ENCODE data around the gene EMC10. TPM values are rescaled to one million over a fixed set of nuclear protein-coding genes. Genes with fewer than 3 reads are reported as not detected.
A peak's percentile ranks its signal among the peaks of the same experiment; 100 is the strongest.

The EMC10 gene
- total RNA-seq, 2 experiments from 2014 or later = 39.1 to 44.4 TPM

GRCh38 chr19:50475736-50476223 lies 527 bp upstream of the EMC10 start:
- H3K36me3 ChIP-seq (ENCODE audit: insufficient read depth, low read length) = peaks cover 36% of the 10 kb centered on the region
- H3K4me2 ChIP-seq (ENCODE audit: low read length) = no peak overlapping the region
- H3K4me1 ChIP-seq (ENCODE audit: insufficient read depth, low read length, poor library complexity, severe bottlenecking) = peaks cover 10% of the 10 kb centered on the region
- CTCF ChIA-PET (ENCODE audit: unreplicated experiment) = no interaction called here
- no peak overlapping the region for H3K27ac ChIP-seq (ENCODE audit: low read depth, low read length, poor library complexity, severe bottlenecking)
- no peaks in the 10 kb centered on the region for H4K20me1 ChIP-seq (ENCODE audit: insufficient read depth, low read length)
- H3K9me3 ChIP-seq (ENCODE audit: low read length) = peaks cover 12% of the 10 kb centered on the region
- peak overlapping the region; percentile 98 for H3K4me3 ChIP-seq (ENCODE audit: low read depth, low read length, poor library complexity, severe bottlenecking)
- POLR2A ChIA-PET = no interaction called here
- H2AFZ ChIP-seq (ENCODE audit: low read length) = no peak overlapping the region
- no TSS peak for BruUV-seq (replicated peaks)
- peaks cover 22% of the 10 kb centered on the region for H3K79me2 ChIP-seq (ENCODE audit: insufficient read depth, low read depth, low read length)
- H3K9me2 ChIP-seq (ENCODE audit: insufficient read depth, low read length) = no peaks in the 10 kb centered on the region
- DNase-seq (ENCODE audit: low spot score) = no peak
- TF ChIP-seq CTCF (conservative IDR thresholded peaks at IDR 0.05; ENCODE audit: low read length) (no peak), EZH2phosphoT487 (IDR thresholded peaks at IDR 0.05; ENCODE audit: borderline replicate concordance, low read depth, low read length) (no peak)
- intact Hi-C loops (cut with micrococcal nuclease; ENCODE audit: unreplicated experiment) = no loop called here

- peaks cover 47% of the 10 kb centered on the region for H3K36me3 ChIP-seq (ENCODE audit: insufficient read depth, low read length)
- intact Hi-C loops (cut with micrococcal nuclease; ENCODE audit: unreplicated experiment) = no loop called here
- peaks cover 22% of the 10 kb centered on the region for H3K79me2 ChIP-seq (ENCODE audit: insufficient read depth, low read depth, low read length)
- no peaks in the 10 kb centered on the region for H4K20me1 ChIP-seq (ENCODE audit: insufficient read depth, low read length)
- H3K27ac ChIP-seq (ENCODE audit: low read depth, low read length, poor library complexity, severe bottlenecking) = peak overlapping the region; percentile 73
- TF ChIP-seq CTCF (conservative IDR thresholded peaks at IDR 0.05; ENCODE audit: low read length) (no peak), EZH2phosphoT487 (IDR thresholded peaks at IDR 0.05; ENCODE audit: borderline replicate concordance, low read depth, low read length) (no peak)
- no peaks in the 10 kb centered on the region for H3K9me2 ChIP-seq (ENCODE audit: insufficient read depth, low read length)
- peaks cover 10% of the 10 kb centered on the region for H3K4me1 ChIP-seq (ENCODE audit: insufficient read depth, low read length, poor library complexity, severe bottlenecking)
- peak overlapping the region; percentile 77 for H3K4me2 ChIP-seq (ENCODE audit: low read length)
- no peak for DNase-seq (ENCODE audit: low spot score)
- CTCF ChIA-PET (ENCODE audit: unreplicated experiment) = no interaction called here
- H3K9me3 ChIP-seq (ENCODE audit: low read length) = peaks cover 12% of the 10 kb centered on the region
- H2AFZ ChIP-seq (ENCODE audit: low read length) = peak overlapping the region; percentile 78; the same call in 1 of the 2 replicates
- BruUV-seq (replicated peaks) = no TSS peak
- POLR2A ChIA-PET = no interaction called here
- peak overlapping the region; percentile 98 for H3K4me3 ChIP-seq (ENCODE audit: low read depth, low read length, poor library complexity, severe bottlenecking)
Measured at GRCh38 chr19:50476907-50477238, 566 bp downstream of the EMC10 start.

DNA sequence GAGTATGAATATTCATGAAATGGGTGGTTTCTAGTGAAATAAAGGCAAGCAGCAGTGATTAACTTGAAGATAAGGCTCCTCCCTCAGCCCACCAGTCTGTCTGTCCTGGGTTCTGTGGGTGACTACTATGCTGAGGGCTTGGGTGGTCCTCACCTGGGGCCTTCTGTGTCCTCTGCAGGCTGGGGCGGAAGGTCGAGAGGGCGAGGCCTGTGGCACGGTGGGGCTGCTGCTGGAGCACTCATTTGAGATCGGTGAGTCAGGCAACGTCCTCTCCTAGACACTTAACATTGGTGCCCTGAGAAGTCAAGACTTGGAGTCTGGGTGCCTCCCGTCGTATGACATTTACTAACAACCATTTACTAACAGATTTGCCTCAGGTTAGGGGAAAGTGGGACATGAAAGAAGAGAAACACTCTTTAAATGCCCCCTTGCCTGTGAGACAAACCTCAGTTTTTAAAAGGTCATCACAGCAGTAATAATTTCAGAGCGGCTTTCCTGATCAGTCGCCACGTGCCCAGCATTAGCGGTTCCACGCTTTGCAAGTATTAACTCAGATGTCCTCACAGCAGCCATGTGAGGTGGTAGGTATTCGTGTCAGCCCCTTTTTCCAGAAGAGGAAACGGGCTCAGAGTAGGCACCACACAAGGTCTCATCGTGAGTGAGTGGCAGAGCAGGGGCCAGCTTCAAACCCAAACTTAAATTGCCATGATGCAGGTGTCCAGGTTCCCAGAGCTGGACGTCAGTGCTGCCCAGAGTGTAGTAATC lies 1.6 kb downstream of the EMC10 start:
- peaks cover 55% of the 10 kb centered on the region for H3K36me3 ChIP-seq (ENCODE audit: insufficient read depth, low read length)
- intact Hi-C loops (cut with micrococcal nuclease; ENCODE audit: unreplicated experiment) = no loop called here
- no peaks in the 10 kb centered on the region for H4K20me1 ChIP-seq (ENCODE audit: insufficient read depth, low read length)
- no peak overlapping the region for H2AFZ ChIP-seq (ENCODE audit: low read length)
- peaks cover 22% of the 10 kb centered on the region for H3K79me2 ChIP-seq (ENCODE audit: insufficient read depth, low read depth, low read length)
- BruUV-seq (replicated peaks) = no TSS peak
- no peak overlapping the region for H3K27ac ChIP-seq (ENCODE audit: low read depth, low read length, poor library complexity, severe bottlenecking)
- POLR2A ChIA-PET = no interaction called here
- peak overlapping the region; percentile 98 for H3K4me3 ChIP-seq (ENCODE audit: low read depth, low read length, poor library complexity, severe bottlenecking)
- H3K9me2 ChIP-seq (ENCODE audit: insufficient read depth, low read length) = no peaks in the 10 kb centered on the region
- no peak for DNase-seq (ENCODE audit: low spot score)
- H3K4me1 ChIP-seq (ENCODE audit: insufficient read depth, low read length, poor library complexity, severe bottlenecking) = peaks cover 10% of the 10 kb centered on the region
- peak overlapping the region; percentile 77 for H3K4me2 ChIP-seq (ENCODE audit: low read length)
- TF ChIP-seq CTCF (conservative IDR thresholded peaks at IDR 0.05; ENCODE audit: low read length) = no peak
- no peak for TF ChIP-seq EZH2phosphoT487 (IDR thresholded peaks at IDR 0.05; ENCODE audit: borderline replicate concordance, low read depth, low read length)
- peaks cover 12% of the 10 kb centered on the region for H3K9me3 ChIP-seq (ENCODE audit: low read length)
- CTCF ChIA-PET (ENCODE audit: unreplicated experiment) = no interaction called here
